ENCODE data around the gene CATSPER3. TPM values are rescaled to one million over a fixed set of nuclear protein-coding genes. Genes with fewer than 3 reads are reported as not detected.

Gene CATSPER3
- total and polyA plus RNA-seq, 2 of the 8 experiments (the other 6 are each of a cell fraction or from before 2014, with no cell fraction given) = 0.62 TPM; not detected in 1

GRCh38 chr5:135027266-135027696 is 59.6 kb downstream of the CATSPER3 start:
- Histone ChIP-seq H2AK5ac (ENCODE audit: low read depth, low read length) (no peak overlapping the region), H2BK5ac (ENCODE audit: low read depth, low read length) (no peak overlapping the region), H3K27ac (ENCODE audit: low read depth, low read length) (no peak overlapping the region), H2AFZ (ENCODE audit: low read length) (no peak overlapping the region), H3K23me2 (ENCODE audit: low read depth, low read length) (peaks cover 6% of the 10 kb centered on the region; the same call in 1 of the 2 replicates), H4K20me1 (replicated peaks in 1 of 2; ENCODE audit: control insufficient read depth in 1 of 2, insufficient read depth in 2 of 2, low read length in 2 of 2) (peaks cover 5 to 38% of the 10 kb centered on the region in 2 experiments), H4K91ac (replicated peaks; ENCODE audit: insufficient read length, low read length) (no peak overlapping the region), H2BK15ac (ENCODE audit: low read length) (no peak overlapping the region), H3K36me3 (ENCODE audit: control insufficient read depth in 2 of 4, insufficient read depth in 4 of 4, low read length in 3 of 4) (peaks cover 0 to 7% (median 0%) of the 10 kb centered on the region in 4 experiments; a peak in 1 of 8 replicates), H3K56ac (replicated peaks; ENCODE audit: insufficient read length, low read depth, low read length) (no peak overlapping the region), H2BK20ac (ENCODE audit: low read length) (no peak overlapping the region), H4K8ac (ENCODE audit: extremely low read depth, insufficient read depth, low read length) (no peak overlapping the region), H3K9ac (replicated peaks in 1 of 4; ENCODE audit: extremely low read depth in 1 of 4, low read depth in 3 of 4, low read length in 3 of 4) (no peak overlapping the region), H3K4ac (replicated peaks; ENCODE audit: insufficient read length, low read depth, low read length) (no peak overlapping the region), H3K79me2 (ENCODE audit: control insufficient read depth in 1 of 2, insufficient read depth in 2 of 2, low read length in 2 of 2) (no peaks in the 10 kb centered on the region), H3K18ac (ENCODE audit: extremely low read depth, low read length) (no peak overlapping the region), H4K5ac (ENCODE audit: insufficient read length, low read depth, low read length) (no peak overlapping the region), H2BK12ac (ENCODE audit: low read depth, low read length) (0 out of 2 replicates have a peak overlapping the region, but pooled peaks have one; percentile 33), H3K4me3 (ENCODE audit: extremely low read depth in 1 of 4, insufficient read depth in 2 of 4, low read depth in 3 of 4, low read length in 4 of 4) (peak overlapping the region; percentile 6 to 47 (median 16); a peak in 5 of 8 replicates), H3K9me3 (ENCODE audit: insufficient read depth in 2 of 2, low read depth in 1 of 2, low read length in 1 of 2) (no peaks in the 10 kb centered on the region; a peak in 1 of 4 replicates), H3K4me1 (replicated peaks in 1 of 4; ENCODE audit: control insufficient read depth in 3 of 4, insufficient read depth in 4 of 4, low read length in 3 of 4) (peaks cover 0 to 23% (median 21%) of the 10 kb centered on the region in 4 experiments; a peak in 6 of 7 replicates), H3K4me2 (ENCODE audit: insufficient read depth in 1 of 2, low read depth in 2 of 2, low read length in 2 of 2) (peak overlapping the region; percentile 64 to 71), H2BK120ac (replicated peaks; ENCODE audit: low read depth, low read length) (no peak overlapping the region), H3K14ac (ENCODE audit: insufficient read length) (no peak overlapping the region), H3K23ac (ENCODE audit: insufficient read length) (no peak overlapping the region), H3K79me1 (ENCODE audit: low read depth, low read length) (no peaks in the 10 kb centered on the region), H3K27me3 (replicated peaks in 1 of 4; ENCODE audit: control insufficient read depth in 3 of 4, extremely low read depth in 1 of 4, insufficient read depth in 3 of 4, low read length in 3 of 4) (peaks cover 63 to 85% (median 79%) of the 10 kb centered on the region in 4 experiments)
- 5% methylated on average over 25 of the region's 29 CpGs; no CpG with 5 or more reads in 1 of the 2 experiments for WGBS, 2 experiments (ENCODE audit: extremely low coverage in 1 of 2, insufficient coverage in 1 of 2, insufficient read length in 1 of 2, insufficient replicate concordance in 2 of 2, low coverage in 1 of 2, low lambda C conversion rate in 2 of 2, missing lambda C conversion rate in 1 of 2)
- FAIRE-seq (no peak), DNase-seq (ENCODE audit: low read depth in 1 of 2, low spot score in 2 of 2) (peak in 1 of 2 experiments; percentile 71)
- CTCF ChIA-PET (ENCODE audit: partially characterized antibody) = interaction anchor here (0.6 to 3.1 kb wide), 5 partner anchors 8 to 147 kb away, joined by 3 to 10 read pairs (median 4); no protein-coding TSS in a partner anchor
- no peak for TF ChIP-seq E2F6 (IDR thresholded peaks at IDR 0.05)
- peak; percentile 26 for TF ChIP-seq KDM4A (IDR thresholded peaks at IDR 0.05; ENCODE audit: low read depth, low read length, severe bottlenecking)
- TF ChIP-seq CHD2 (IDR thresholded peaks at IDR 0.05; ENCODE audit: low read length) = no peak
- POLR2A ChIA-PET (ENCODE audit: partially characterized antibody) = interaction anchor here (3.1 kb wide), 1 partner anchor 13 kb away, joined by 11 read pairs; no protein-coding TSS in a partner anchor
